HEK293 (cell line): ENCODE data around the gene MLX.

ENCODE experiments used
- CTCF ChIA-PET: fragments of 350-600 bp; formaldehyde crosslinking; extraction: SDS; loops from one replicate; lab custom pipeline; 2021; ENCODE audit warnings: antibody characterized with exemption; lab: Yijun Ruan, JAX
- POLR2A ChIA-PET: fragments of 300-600 bp; formaldehyde crosslinking; extraction: SDS; loops from one replicate; lab custom pipeline; 2020; ENCODE audit warnings: antibody characterized with exemption, inconsistent platforms; lab: Yijun Ruan, JAX
- H3K27ac ChIP-seq: fragments of 200-500 bp; sonication (Bioruptor generic); 2 replicates; pipeline ENCODE4 v1.5.1; 2014; ENCODE audit warnings: low read depth, low read length, control low read depth, inconsistent platforms; ENCODE audit errors: extremely low read depth
- H3K36me3 ChIP-seq, 2 experiments: fragments of 200-500 bp in 1 of 2; sonication (Bioruptor generic) in 1 of 2; 1 replicate in 1 of 2; 2 replicates in 1 of 2; pipeline ENCODE4 v1.5.1; 2014 to 2017; ENCODE audit warnings: inconsistent platforms in 2 of 2, low read length in 2 of 2; ENCODE audit not compliant: control insufficient read depth in 2 of 2, insufficient read depth in 1 of 2
- H3K4me1 ChIP-seq: fragments of 200-500 bp; sonication (Bioruptor generic); 2 replicates; pipeline ENCODE4 v1.5.1; 2014; ENCODE audit warnings: mild to moderate bottlenecking, low read length, inconsistent platforms; ENCODE audit not compliant: control insufficient read depth, insufficient read depth
- H3K4me3 ChIP-seq: 2 replicates; pipeline ENCODE4 v1.5.1; 2011; ENCODE audit warnings: low read depth, mild to moderate bottlenecking, control low read depth, low read length, moderate library complexity
- H3K9me3 ChIP-seq: fragments of 200-500 bp; sonication (Bioruptor generic); 2 replicates; pipeline ENCODE4 v1.5.1; 2014; ENCODE audit warnings: low read depth, low read length, inconsistent platforms; ENCODE audit not compliant: control insufficient read depth, insufficient read depth
- EGR2 ChIP-seq: fragments of 450-650 bp; formaldehyde crosslinking; IDR thresholded peaks from 2 replicates; pipeline ENCODE4 v1.5.1; 2016; ENCODE audit warnings: low read depth, missing biosample characterization, missing genetic modification characterization
- GLIS2 ChIP-seq: fragments of 450-650 bp; formaldehyde crosslinking; IDR thresholded peaks from 2 replicates; pipeline ENCODE4 v1.5.1; 2016; ENCODE audit warnings: missing biosample characterization, missing genetic modification characterization
- KLF10 ChIP-seq: fragments of 450-650 bp; IDR thresholded peaks from 2 replicates; pipeline ENCODE4 v1.5.1; 2018; ENCODE audit warnings: missing biosample characterization, mild to moderate bottlenecking, missing genetic modification characterization
- KLF8 ChIP-seq: fragments of 450-650 bp; formaldehyde crosslinking; IDR thresholded peaks from 2 replicates; pipeline ENCODE4 v1.5.1; 2016; ENCODE audit warnings: missing biosample characterization, missing genetic modification characterization
- SP2 ChIP-seq: fragments of 450-650 bp; formaldehyde crosslinking; IDR thresholded peaks from 2 replicates; pipeline ENCODE4 v1.5.1; 2016; ENCODE audit warnings: missing biosample characterization, missing genetic modification characterization
- SP3 ChIP-seq: fragments of 450-650 bp; formaldehyde crosslinking; IDR thresholded peaks from 2 replicates; pipeline ENCODE4 v1.5.1; 2016; ENCODE audit warnings: missing biosample characterization, missing genetic modification characterization
- YY1 ChIP-seq: fragments of 450-650 bp; formaldehyde crosslinking; IDR thresholded peaks from 2 replicates; pipeline ENCODE4 v1.5.1; 2018; ENCODE audit warnings: missing biosample characterization, missing genetic modification characterization
- ZFHX2 ChIP-seq: fragments of 450-650 bp; formaldehyde crosslinking; conservative IDR thresholded peaks from 2 replicates; pipeline ENCODE4 v1.5.1; 2016; ENCODE audit warnings: missing biosample characterization, missing genetic modification characterization
- ZFP69B ChIP-seq: fragments of 450-650 bp; formaldehyde crosslinking; IDR thresholded peaks from 2 replicates; pipeline ENCODE4 v1.5.1; 2016; ENCODE audit warnings: missing biosample characterization, missing genetic modification characterization
- ZNF121 ChIP-seq: fragments of 450-650 bp; formaldehyde crosslinking; IDR thresholded peaks from 2 replicates; pipeline ENCODE4 v1.5.1; 2016; ENCODE audit warnings: missing biosample characterization, missing genetic modification characterization
- ZNF19 ChIP-seq: fragments of 450-650 bp; formaldehyde crosslinking; IDR thresholded peaks from 2 replicates; pipeline ENCODE4; 2016; ENCODE audit warnings: missing biosample characterization, missing genetic modification characterization, low read depth
- ZNF23 ChIP-seq: fragments of 450-650 bp; formaldehyde crosslinking; IDR thresholded peaks from 2 replicates; pipeline ENCODE4 v1.5.1; 2016; ENCODE audit warnings: missing biosample characterization, missing genetic modification characterization, borderline replicate concordance
- ZNF24 ChIP-seq: fragments of 450-650 bp; formaldehyde crosslinking; IDR thresholded peaks from 2 replicates; pipeline ENCODE4 v1.5.1; 2016; ENCODE audit warnings: missing biosample characterization, missing genetic modification characterization
- ZNF335 ChIP-seq: fragments of 450-650 bp; formaldehyde crosslinking; conservative IDR thresholded peaks from 2 replicates; pipeline ENCODE4 v1.5.1; 2016; ENCODE audit warnings: missing biosample characterization, missing genetic modification characterization
- ZNF341 ChIP-seq: fragments of 450-650 bp; formaldehyde crosslinking; IDR thresholded peaks from 2 replicates; pipeline ENCODE4; 2016; ENCODE audit warnings: low read depth, missing biosample characterization, missing genetic modification characterization
- ZNF394 ChIP-seq: fragments of 450-650 bp; formaldehyde crosslinking; IDR thresholded peaks from 2 replicates; pipeline ENCODE4 v1.5.1; 2016; ENCODE audit warnings: missing biosample characterization, missing genetic modification characterization, mild to moderate bottlenecking, moderate library complexity, borderline replicate concordance
- ZNF830 ChIP-seq: fragments of 450-650 bp; IDR thresholded peaks from 2 replicates; pipeline ENCODE4 v1.5.0; 2018; ENCODE audit warnings: missing biosample characterization, missing genetic modification characterization, low read depth, mild to moderate bottlenecking, moderate library complexity
- TF ChIP-seq, protein P1 (sequence below): fragments of 450-650 bp; formaldehyde crosslinking; IDR thresholded peaks from 2 replicates; pipeline ENCODE4 v1.5.1; 2016; ENCODE audit warnings: missing biosample characterization, missing genetic modification characterization
- TF ChIP-seq, protein P2 (sequence below): fragments of 450-650 bp; formaldehyde crosslinking; IDR thresholded peaks from 2 replicates; pipeline ENCODE4 v1.5.1; 2016; ENCODE audit warnings: missing biosample characterization, missing genetic modification characterization
- TF ChIP-seq, protein P3 (sequence below): fragments of 450-650 bp; formaldehyde crosslinking; conservative IDR thresholded peaks from 2 replicates; pipeline ENCODE4 v1.5.1; 2016; ENCODE audit warnings: low read depth, missing biosample characterization, missing genetic modification characterization
- TF ChIP-seq, protein P4 (sequence below): fragments of 450-650 bp; formaldehyde crosslinking; conservative IDR thresholded peaks from 2 replicates; pipeline ENCODE4 v1.5.1; 2016; ENCODE audit warnings: low read depth, missing biosample characterization, missing genetic modification characterization

The MLX gene

DNA sequence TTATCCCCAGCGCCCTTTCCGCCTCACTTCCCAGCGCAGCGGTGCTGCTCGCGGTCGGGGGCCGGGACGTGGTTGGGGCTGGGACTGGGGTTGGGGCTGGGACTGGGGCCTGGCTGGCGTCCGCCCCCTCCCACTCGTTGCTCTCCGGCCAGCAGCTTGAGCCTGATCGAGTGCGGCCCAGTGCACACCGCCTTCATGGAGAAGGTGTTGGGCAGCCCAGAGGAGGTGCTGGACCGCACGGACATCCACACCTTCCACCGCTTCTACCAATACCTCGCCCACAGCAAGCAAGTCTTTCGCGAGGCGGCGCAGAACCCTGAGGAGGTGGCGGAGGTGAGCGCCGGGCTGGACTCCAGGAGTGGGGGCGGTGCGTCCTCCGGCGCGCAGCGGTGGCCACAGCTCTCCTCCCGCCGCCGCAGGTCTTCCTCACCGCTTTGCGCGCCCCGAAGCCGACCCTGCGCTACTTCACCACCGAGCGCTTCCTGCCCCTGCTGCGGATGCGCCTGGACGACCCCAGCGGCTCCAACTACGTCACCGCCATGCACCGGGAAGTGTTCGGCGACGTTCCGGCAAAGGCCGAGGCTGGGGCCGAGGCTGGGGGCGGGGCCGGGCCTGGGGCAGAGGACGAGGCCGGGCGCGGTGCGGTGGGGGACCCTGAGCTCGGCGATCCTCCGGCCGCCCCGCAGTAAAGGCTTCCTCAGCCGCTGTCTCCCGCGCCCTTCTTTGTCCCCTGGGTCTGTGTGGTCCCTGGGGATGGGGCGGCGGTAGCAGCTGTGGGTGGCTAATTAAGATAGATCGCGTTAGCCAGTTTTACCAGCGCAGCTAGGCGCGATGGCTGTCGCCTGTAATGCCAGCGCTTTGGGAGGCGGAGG lies 12.4 kb upstream of the MLX start:
- ChIA-PET POLR2A (interaction anchor here (0.7 to 2.4 kb wide), 13 partner anchors 8 to 279 kb away, joined by 3 to 16 read pairs (median 5); partner anchors contain the start of genes CAVIN1, MLX, NAGLU and PSMC3IP), CTCF (interaction anchor here (0.6 to 1.6 kb wide), 10 partner anchors 8 to 453 kb away, joined by 3 to 8 read pairs (median 4); partner anchors contain the start of genes NAGLU and PSMC3IP)
- Histone ChIP-seq H3K4me3 (peak overlapping the region; percentile 68), H3K36me3 (peaks cover 0 to 4% of the 10 kb centered on the region in 2 experiments; a peak in 2 of 3 replicates), H3K4me1 (peaks cover 5% of the 10 kb centered on the region; the same call in 1 of the 2 replicates), H3K9me3 (no peaks in the 10 kb centered on the region), H3K27ac (peak overlapping the region; percentile 95)
- peak; percentile 72 for TF ChIP-seq SP3
- TF ChIP-seq ZNF830: no peak
- TF ChIP-seq, protein P1, sequence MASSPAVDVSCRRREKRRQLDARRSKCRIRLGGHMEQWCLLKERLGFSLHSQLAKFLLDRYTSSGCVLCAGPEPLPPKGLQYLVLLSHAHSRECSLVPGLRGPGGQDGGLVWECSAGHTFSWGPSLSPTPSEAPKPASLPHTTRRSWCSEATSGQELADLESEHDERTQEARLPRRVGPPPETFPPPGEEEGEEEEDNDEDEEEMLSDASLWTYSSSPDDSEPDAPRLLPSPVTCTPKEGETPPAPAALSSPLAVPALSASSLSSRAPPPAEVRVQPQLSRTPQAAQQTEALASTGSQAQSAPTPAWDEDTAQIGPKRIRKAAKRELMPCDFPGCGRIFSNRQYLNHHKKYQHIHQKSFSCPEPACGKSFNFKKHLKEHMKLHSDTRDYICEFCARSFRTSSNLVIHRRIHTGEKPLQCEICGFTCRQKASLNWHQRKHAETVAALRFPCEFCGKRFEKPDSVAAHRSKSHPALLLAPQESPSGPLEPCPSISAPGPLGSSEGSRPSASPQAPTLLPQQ (tag by site-specific recombination): 0 out of 2 replicates have a peak, but pooled peaks have one; percentile 38
- TF ChIP-seq ZNF24: 0 out of 2 replicates have a peak, but pooled peaks have one; percentile 14
- peak; percentile 70; the same call in 1 of the 2 replicates for TF ChIP-seq KLF8 (tag by site-specific recombination)
- TF ChIP-seq ZNF121 (tag by site-specific recombination): no peak
- peak; percentile 90 for TF ChIP-seq GLIS2 (tag by site-specific recombination)
- TF ChIP-seq ZNF335 (tag by site-specific recombination): peak; percentile 96
- TF ChIP-seq ZFHX2 (tag by site-specific recombination): peak; percentile 96
- peak; percentile 67 for TF ChIP-seq SP2 (tag by site-specific recombination)
- peak; percentile 81 for TF ChIP-seq ZNF341 (tag by site-specific recombination)
- TF ChIP-seq, protein P2, sequence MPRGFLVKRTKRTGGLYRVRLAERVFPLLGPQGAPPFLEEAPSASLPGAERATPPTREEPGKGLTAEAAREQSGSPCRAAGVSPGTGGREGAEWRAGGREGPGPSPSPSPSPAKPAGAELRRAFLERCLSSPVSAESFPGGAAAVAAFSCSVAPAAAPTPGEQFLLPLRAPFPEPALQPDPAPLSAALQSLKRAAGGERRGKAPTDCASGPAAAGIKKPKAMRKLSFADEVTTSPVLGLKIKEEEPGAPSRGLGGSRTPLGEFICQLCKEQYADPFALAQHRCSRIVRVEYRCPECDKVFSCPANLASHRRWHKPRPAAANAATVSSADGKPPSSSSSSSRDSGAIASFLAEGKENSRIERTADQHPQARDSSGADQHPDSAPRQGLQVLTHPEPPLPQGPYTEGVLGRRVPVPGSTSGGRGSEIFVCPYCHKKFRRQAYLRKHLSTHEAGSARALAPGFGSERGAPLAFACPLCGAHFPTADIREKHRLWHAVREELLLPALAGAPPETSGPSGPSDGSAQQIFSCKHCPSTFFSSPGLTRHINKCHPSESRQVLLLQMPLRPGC: peak; percentile 55
- TF ChIP-seq EGR2 (tag by site-specific recombination): peak; percentile 95
- TF ChIP-seq ZNF23 (tag by site-specific recombination): no peak
- TF ChIP-seq YY1 (tag by site-specific recombination): peak; percentile 44; the same call in 1 of the 2 replicates
- TF ChIP-seq ZNF19 (tag by site-specific recombination): no peak
- TF ChIP-seq, protein P3, sequence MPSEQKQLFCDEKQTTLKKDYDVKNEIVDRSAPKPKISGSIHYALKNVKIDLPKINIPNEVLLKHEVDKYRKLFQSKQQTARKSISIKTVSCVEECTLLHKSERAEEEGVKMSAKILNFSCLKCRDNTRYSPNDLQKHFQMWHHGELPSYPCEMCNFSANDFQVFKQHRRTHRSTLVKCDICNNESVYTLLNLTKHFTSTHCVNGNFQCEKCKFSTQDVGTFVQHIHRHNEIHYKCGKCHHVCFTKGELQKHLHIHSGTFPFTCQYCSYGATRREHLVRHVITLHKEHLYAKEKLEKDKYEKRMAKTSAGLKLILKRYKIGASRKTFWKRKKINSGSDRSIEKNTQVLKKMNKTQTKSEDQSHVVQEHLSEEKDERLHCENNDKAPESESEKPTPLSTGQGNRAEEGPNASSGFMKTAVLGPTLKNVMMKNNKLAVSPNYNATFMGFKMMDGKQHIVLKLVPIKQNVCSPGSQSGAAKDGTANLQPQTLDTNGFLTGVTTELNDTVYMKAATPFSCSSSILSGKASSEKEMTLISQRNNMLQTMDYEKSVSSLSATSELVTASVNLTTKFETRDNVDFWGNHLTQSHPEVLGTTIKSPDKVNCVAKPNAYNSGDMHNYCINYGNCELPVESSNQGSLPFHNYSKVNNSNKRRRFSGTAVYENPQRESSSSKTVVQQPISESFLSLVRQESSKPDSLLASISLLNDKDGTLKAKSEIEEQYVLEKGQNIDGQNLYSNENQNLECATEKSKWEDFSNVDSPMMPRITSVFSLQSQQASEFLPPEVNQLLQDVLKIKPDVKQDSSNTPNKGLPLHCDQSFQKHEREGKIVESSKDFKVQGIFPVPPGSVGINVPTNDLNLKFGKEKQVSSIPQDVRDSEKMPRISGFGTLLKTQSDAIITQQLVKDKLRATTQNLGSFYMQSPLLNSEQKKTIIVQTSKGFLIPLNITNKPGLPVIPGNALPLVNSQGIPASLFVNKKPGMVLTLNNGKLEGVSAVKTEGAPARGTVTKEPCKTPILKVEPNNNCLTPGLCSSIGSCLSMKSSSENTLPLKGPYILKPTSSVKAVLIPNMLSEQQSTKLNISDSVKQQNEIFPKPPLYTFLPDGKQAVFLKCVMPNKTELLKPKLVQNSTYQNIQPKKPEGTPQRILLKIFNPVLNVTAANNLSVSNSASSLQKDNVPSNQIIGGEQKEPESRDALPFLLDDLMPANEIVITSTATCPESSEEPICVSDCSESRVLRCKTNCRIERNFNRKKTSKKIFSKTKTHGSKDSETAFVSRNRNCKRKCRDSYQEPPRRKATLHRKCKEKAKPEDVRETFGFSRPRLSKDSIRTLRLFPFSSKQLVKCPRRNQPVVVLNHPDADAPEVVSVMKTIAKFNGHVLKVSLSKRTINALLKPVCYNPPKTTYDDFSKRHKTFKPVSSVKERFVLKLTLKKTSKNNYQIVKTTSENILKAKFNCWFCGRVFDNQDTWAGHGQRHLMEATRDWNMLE (tag by site-specific recombination): peak; percentile 65; the same call in 1 of the 2 replicates
- TF ChIP-seq, protein P4, sequence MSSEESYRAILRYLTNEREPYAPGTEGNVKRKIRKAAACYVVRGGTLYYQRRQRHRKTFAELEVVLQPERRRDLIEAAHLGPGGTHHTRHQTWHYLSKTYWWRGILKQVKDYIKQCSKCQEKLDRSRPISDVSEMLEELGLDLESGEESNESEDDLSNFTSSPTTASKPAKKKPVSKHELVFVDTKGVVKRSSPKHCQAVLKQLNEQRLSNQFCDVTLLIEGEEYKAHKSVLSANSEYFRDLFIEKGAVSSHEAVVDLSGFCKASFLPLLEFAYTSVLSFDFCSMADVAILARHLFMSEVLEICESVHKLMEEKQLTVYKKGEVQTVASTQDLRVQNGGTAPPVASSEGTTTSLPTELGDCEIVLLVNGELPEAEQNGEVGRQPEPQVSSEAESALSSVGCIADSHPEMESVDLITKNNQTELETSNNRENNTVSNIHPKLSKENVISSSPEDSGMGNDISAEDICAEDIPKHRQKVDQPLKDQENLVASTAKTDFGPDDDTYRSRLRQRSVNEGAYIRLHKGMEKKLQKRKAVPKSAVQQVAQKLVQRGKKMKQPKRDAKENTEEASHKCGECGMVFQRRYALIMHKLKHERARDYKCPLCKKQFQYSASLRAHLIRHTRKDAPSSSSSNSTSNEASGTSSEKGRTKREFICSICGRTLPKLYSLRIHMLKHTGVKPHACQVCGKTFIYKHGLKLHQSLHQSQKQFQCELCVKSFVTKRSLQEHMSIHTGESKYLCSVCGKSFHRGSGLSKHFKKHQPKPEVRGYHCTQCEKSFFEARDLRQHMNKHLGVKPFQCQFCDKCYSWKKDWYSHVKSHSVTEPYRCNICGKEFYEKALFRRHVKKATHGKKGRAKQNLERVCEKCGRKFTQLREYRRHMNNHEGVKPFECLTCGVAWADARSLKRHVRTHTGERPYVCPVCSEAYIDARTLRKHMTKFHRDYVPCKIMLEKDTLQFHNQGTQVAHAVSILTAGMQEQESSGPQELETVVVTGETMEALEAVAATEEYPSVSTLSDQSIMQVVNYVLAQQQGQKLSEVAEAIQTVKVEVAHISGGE (tag by site-specific recombination): peak; percentile 80
- TF ChIP-seq ZFP69B: peak; percentile 19; the same call in 1 of the 2 replicates
- peak; percentile 92 for TF ChIP-seq ZNF394 (tag by site-specific recombination)
- peak; percentile 76; the same call in 1 of the 2 replicates for TF ChIP-seq KLF10 (tag by site-specific recombination)
